ENCODE measurements around the gene RNU7-1. TPM values are rescaled to one million over a fixed set of nuclear protein-coding genes. Genes with fewer than 3 reads are reported as not detected.

The RNU7-1 gene
- total and polyA plus RNA-seq, 2 experiments from 2014 or later = not detected

DNA sequence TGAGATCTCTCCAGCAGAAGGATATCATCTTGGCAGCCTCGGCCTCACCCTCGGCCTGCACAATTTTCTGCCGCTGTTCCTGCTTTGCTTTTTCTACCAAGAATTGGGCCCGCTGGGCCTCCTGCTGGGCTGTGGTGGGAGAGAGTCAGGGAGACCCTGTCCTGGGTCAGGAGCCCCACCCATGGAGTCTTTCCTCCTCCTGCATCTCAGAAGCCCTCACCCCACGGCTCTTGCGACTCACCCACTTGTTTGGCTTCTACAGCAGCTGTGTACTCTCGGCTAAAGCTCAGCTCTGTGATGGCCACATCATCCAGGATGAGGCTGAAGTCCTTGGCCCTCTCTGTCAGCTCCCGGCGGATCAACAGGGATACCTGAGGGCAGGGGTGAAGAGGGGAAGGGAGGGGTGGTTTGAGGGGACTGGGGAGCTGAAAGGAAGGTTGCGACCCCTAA is 24.1 kb downstream of the RNU7-1 start:
- Histone ChIP-seq H3K27ac (peak overlapping the region; percentile 82), H3K27me3 (no peaks in the 10 kb centered on the region), H3K4me1 (ENCODE audit: insufficient read depth) (peaks cover 28% of the 10 kb centered on the region), H3K9me3 (ENCODE audit: low read depth) (no peaks in the 10 kb centered on the region), H4K20me1 (ENCODE audit: insufficient read depth, poor library complexity, severe bottlenecking) (peaks cover 6% of the 10 kb centered on the region), H3K9me2 (replicated peaks; ENCODE audit: insufficient read depth) (no peaks in the 10 kb centered on the region), H3K4me3 (no peak overlapping the region), H3K4me2 (no peak overlapping the region), H2AFZ (no peak overlapping the region), H3K36me3 (replicated peaks; ENCODE audit: insufficient read depth, low read depth) (no peaks in the 10 kb centered on the region), H3K79me2 (peaks cover 79% of the 10 kb centered on the region)
- TF ChIP-seq, protein P1, sequence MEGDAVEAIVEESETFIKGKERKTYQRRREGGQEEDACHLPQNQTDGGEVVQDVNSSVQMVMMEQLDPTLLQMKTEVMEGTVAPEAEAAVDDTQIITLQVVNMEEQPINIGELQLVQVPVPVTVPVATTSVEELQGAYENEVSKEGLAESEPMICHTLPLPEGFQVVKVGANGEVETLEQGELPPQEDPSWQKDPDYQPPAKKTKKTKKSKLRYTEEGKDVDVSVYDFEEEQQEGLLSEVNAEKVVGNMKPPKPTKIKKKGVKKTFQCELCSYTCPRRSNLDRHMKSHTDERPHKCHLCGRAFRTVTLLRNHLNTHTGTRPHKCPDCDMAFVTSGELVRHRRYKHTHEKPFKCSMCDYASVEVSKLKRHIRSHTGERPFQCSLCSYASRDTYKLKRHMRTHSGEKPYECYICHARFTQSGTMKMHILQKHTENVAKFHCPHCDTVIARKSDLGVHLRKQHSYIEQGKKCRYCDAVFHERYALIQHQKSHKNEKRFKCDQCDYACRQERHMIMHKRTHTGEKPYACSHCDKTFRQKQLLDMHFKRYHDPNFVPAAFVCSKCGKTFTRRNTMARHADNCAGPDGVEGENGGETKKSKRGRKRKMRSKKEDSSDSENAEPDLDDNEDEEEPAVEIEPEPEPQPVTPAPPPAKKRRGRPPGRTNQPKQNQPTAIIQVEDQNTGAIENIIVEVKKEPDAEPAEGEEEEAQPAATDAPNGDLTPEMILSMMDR (IDR thresholded peaks at IDR 0.05; ENCODE audit: poor library complexity) = no peak
- TF ChIP-seq EZH2 (IDR thresholded peaks at IDR 0.05; ENCODE audit: borderline replicate concordance) = no peak
- no peak for TF ChIP-seq EZH2phosphoT487 (IDR thresholded peaks at IDR 0.05; ENCODE audit: low read depth, severe bottlenecking, unreplicated experiment)
- no peak for DNase-seq (ENCODE audit: low spot score)
- 85% methylated on average over 9 of the region's 10 CpGs for WGBS (ENCODE audit: low lambda C conversion rate, missing lambda C conversion rate)

DNA sequence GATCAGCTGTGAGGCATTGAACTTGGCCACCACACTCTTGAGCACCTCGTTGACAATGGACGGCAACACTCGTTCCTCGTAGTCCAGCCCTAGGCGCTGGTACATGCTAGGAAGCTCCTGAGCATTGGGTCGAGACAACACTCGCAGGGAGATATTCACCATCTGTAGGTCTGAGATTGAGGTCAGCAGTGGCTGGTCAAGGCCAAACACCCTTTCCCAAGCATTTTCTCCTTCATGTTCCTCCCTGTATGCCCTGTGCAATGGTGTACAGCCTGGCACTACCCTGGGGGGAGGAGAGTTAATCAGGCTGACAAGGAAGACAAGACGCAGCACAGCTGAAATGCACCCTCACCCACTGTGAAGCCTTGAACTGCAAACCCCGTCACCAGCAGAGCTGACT is 24.8 kb downstream of the RNU7-1 start:
- Histone ChIP-seq H3K4me1 (ENCODE audit: insufficient read depth) (peaks cover 28% of the 10 kb centered on the region), H4K20me1 (ENCODE audit: insufficient read depth, poor library complexity, severe bottlenecking) (peaks cover 6% of the 10 kb centered on the region), H3K9me3 (ENCODE audit: low read depth) (no peaks in the 10 kb centered on the region), H3K4me3 (no peak overlapping the region), H3K27me3 (no peaks in the 10 kb centered on the region), H3K9me2 (replicated peaks; ENCODE audit: insufficient read depth) (no peaks in the 10 kb centered on the region), H2AFZ (no peak overlapping the region), H3K79me2 (peaks cover 83% of the 10 kb centered on the region), H3K27ac (peak overlapping the region; percentile 82), H3K4me2 (peak overlapping the region; percentile 98), H3K36me3 (replicated peaks; ENCODE audit: insufficient read depth, low read depth) (no peaks in the 10 kb centered on the region)
- no peak for DNase-seq (ENCODE audit: low spot score)
- WGBS (ENCODE audit: low lambda C conversion rate, missing lambda C conversion rate) = 92% methylated on average over 9 of the region's 9 CpGs
- TF ChIP-seq EZH2 (IDR thresholded peaks at IDR 0.05; ENCODE audit: borderline replicate concordance) (no peak), EZH2phosphoT487 (IDR thresholded peaks at IDR 0.05; ENCODE audit: low read depth, severe bottlenecking, unreplicated experiment) (no peak)
- TF ChIP-seq, protein P1 (IDR thresholded peaks at IDR 0.05; ENCODE audit: poor library complexity) = no peak

DNA sequence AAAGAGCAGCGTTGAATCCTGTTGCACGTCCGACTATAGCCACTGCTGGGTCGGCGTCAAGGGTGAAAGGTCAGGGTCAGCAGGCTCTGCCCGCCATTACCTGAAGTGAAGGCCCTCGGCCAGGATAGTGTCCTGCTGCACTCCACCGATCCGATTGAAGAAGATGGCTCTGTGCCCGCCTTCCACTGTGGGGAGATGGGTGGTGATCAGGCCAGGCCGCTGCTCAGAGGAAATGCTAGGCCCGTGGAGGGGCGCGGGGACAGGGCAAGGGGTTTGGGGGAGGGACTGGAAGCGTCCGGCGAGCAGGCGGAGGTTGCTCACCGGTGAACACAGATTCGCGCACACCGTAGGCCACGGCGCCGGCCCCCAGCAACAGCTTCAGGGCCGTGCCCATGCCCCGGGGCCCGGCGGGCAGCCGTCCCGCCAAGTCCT is 26.5 kb downstream of the RNU7-1 start:
- H3K27ac ChIP-seq = peak overlapping the region; percentile 82
- H2AFZ ChIP-seq = peak overlapping the region; percentile 10
- peaks cover 6% of the 10 kb centered on the region for H4K20me1 ChIP-seq (ENCODE audit: insufficient read depth, poor library complexity, severe bottlenecking)
- H3K9me2 ChIP-seq (replicated peaks; ENCODE audit: insufficient read depth) = no peaks in the 10 kb centered on the region
- H3K4me3 ChIP-seq = peak overlapping the region; percentile 51
- peaks cover 72% of the 10 kb centered on the region for H3K79me2 ChIP-seq
- no peaks in the 10 kb centered on the region for H3K27me3 ChIP-seq
- 3% methylated on average over 18 of the region's 31 CpGs for WGBS (ENCODE audit: low lambda C conversion rate, missing lambda C conversion rate)
- TF ChIP-seq, protein P1 (IDR thresholded peaks at IDR 0.05; ENCODE audit: poor library complexity) = no peak
- TF ChIP-seq EZH2 (IDR thresholded peaks at IDR 0.05; ENCODE audit: borderline replicate concordance) (no peak), EZH2phosphoT487 (IDR thresholded peaks at IDR 0.05; ENCODE audit: low read depth, severe bottlenecking, unreplicated experiment) (no peak)
- H3K4me2 ChIP-seq = peak overlapping the region; percentile 98
- H3K4me1 ChIP-seq (ENCODE audit: insufficient read depth) = peaks cover 28% of the 10 kb centered on the region
- H3K36me3 ChIP-seq (replicated peaks; ENCODE audit: insufficient read depth, low read depth) = no peaks in the 10 kb centered on the region
- no peak for DNase-seq (ENCODE audit: low spot score)
- no peaks in the 10 kb centered on the region for H3K9me3 ChIP-seq (ENCODE audit: low read depth)

All from hepatocyte (in vitro differentiated cells).